HG03139 (cell line): Measurements from ENCODE around the gene LIPA.
"Not testable (repeated sequence)": the region's sequence is repeated elsewhere in the genome, so short reads cannot be mapped to it uniquely, and the experiment has no call there.

Experiments used
- ATAC-seq: cut with Tn5 transposase; IDR thresholded peaks from one replicate; pipeline ENCODE4 v1.9.1; 2021; ENCODE audit not compliant: unreplicated experiment

LIPA gene

GRCh38 chr10:89271532-89271931, 20.0 kb upstream of the LIPA start:
- ATAC-seq: no peak

- ATAC-seq: no peak
Observed at GRCh38 chr10:89270153-89270483, 18.5 kb upstream of the LIPA start.

- no peak for ATAC-seq
Observed at GRCh38 chr10:89269433-89270152, 18.0 kb upstream of the LIPA start.

- no peak for ATAC-seq
Observed at GRCh38 chr10:89266721-89267453, 15.3 kb upstream of the LIPA start.

GRCh38 chr10:89263531-89263930, 12.0 kb upstream of the LIPA start:
- no peak for ATAC-seq

GRCh38 chr10:89263091-89263490, 11.5 kb upstream of the LIPA start:
- no peak for ATAC-seq

- ATAC-seq: no peak
Observed at GRCh38 chr10:89262086-89263051, 10.8 kb upstream of the LIPA start.

- no peak for ATAC-seq
Observed at GRCh38 chr10:89258881-89259280, 7.3 kb upstream of the LIPA start.

GRCh38 chr10:89257581-89257980, 6.0 kb upstream of the LIPA start:
- ATAC-seq: no peak

- no peak for ATAC-seq
Observed at GRCh38 chr10:89256962-89257361, 5.4 kb upstream of the LIPA start.

- ATAC-seq: no peak
Observed at GRCh38 chr10:89256340-89256739, 4.8 kb upstream of the LIPA start.

GRCh38 chr10:89255793-89256192, 4.2 kb upstream of the LIPA start:
- no peak for ATAC-seq

GRCh38 chr10:89255091-89255579, 3.6 kb upstream of the LIPA start:
- not testable (repeated sequence) for ATAC-seq

GRCh38 chr10:89252225-89252585, 630 bp upstream of the LIPA start:
- no peak for ATAC-seq

- ATAC-seq: no peak
Observed at GRCh38 chr10:89250865-89251408, 638 bp downstream of the LIPA start.

GRCh38 chr10:89248990-89249389, 2.6 kb downstream of the LIPA start:
- ATAC-seq: no peak

GRCh38 chr10:89247623-89248022, 4.0 kb downstream of the LIPA start:
- not testable (repeated sequence) for ATAC-seq

GRCh38 chr10:89245802-89246201, 5.8 kb downstream of the LIPA start:
- ATAC-seq: peak; percentile 42

GRCh38 chr10:89242840-89243568, 8.6 kb downstream of the LIPA start:
- no peak for ATAC-seq

- ATAC-seq: no peak
Observed at GRCh38 chr10:89242345-89242684, 9.3 kb downstream of the LIPA start.
